ENCODE results near the gene NUDT8. TPM values are rescaled to one million over a fixed set of nuclear protein-coding genes. Genes with fewer than 3 reads are reported as not detected.
"Not testable (repeated sequence)": the region's sequence is repeated elsewhere in the genome, so short reads cannot be mapped to it uniquely, and the experiment has no call there.

Gene NUDT8
- total and polyA plus RNA-seq, 2 of the 8 experiments (the other 6 are each of a cell fraction or from before 2014, with no cell fraction given): 7.2 to 8.3 TPM

- TF ChIP-seq RAD21 (IDR thresholded peaks at IDR 0.05 in 1 of 2, conservative IDR thresholded peaks at IDR 0.05 in 1 of 2; ENCODE audit: low read depth in 2 of 2, low read length in 2 of 2): no peak
- TF ChIP-seq NRF1 (IDR thresholded peaks at IDR 0.05; ENCODE audit: low read depth, low read length): no peak
These were observed 30.6 kb downstream of the NUDT8 start (continued) for GRCh38 chr11:67599149-67599548.

GRCh38 chr11:67597963-67598362 is 31.8 kb downstream of the NUDT8 start:
- H2BK20ac ChIP-seq (ENCODE audit: low read length); H2BK12ac ChIP-seq (ENCODE audit: low read depth, low read length); H3K56ac ChIP-seq (replicated peaks; ENCODE audit: insufficient read length, low read depth, low read length); H2BK15ac ChIP-seq (ENCODE audit: low read length); H4K20me1 ChIP-seq (replicated peaks in 1 of 2; ENCODE audit: control insufficient read depth in 1 of 2, insufficient read depth in 2 of 2, low read length in 2 of 2); H2BK120ac ChIP-seq (replicated peaks; ENCODE audit: low read depth, low read length); H4K91ac ChIP-seq (replicated peaks; ENCODE audit: insufficient read length, low read length); H3K79me2 ChIP-seq (ENCODE audit: control insufficient read depth in 1 of 2, insufficient read depth in 2 of 2, low read length in 2 of 2); H3K4me2 ChIP-seq (ENCODE audit: insufficient read depth in 1 of 2, low read depth in 2 of 2, low read length in 2 of 2); H3K23me2 ChIP-seq (ENCODE audit: low read depth, low read length); H2AK5ac ChIP-seq (ENCODE audit: low read depth, low read length); H3K79me1 ChIP-seq (ENCODE audit: low read depth, low read length); H3K9ac ChIP-seq (replicated peaks in 1 of 4; ENCODE audit: extremely low read depth in 1 of 4, low read depth in 3 of 4, low read length in 3 of 4); DNase-seq (ENCODE audit: low read depth in 1 of 2, low spot score in 2 of 2); H3K4me3 ChIP-seq (ENCODE audit: extremely low read depth in 1 of 4, insufficient read depth in 2 of 4, low read depth in 3 of 4, low read length in 4 of 4); H3K27ac ChIP-seq (ENCODE audit: low read depth, low read length); FAIRE-seq; H2AFZ ChIP-seq (ENCODE audit: low read length); H3K27me3 ChIP-seq (replicated peaks in 1 of 4; ENCODE audit: control insufficient read depth in 3 of 4, extremely low read depth in 1 of 4, insufficient read depth in 3 of 4, low read length in 3 of 4); H2BK5ac ChIP-seq (ENCODE audit: low read depth, low read length); H4K8ac ChIP-seq (ENCODE audit: extremely low read depth, insufficient read depth, low read length); H4K5ac ChIP-seq (ENCODE audit: insufficient read length, low read depth, low read length); H3K4me1 ChIP-seq (replicated peaks in 1 of 4; ENCODE audit: control insufficient read depth in 3 of 4, insufficient read depth in 4 of 4, low read length in 3 of 4); H3K18ac ChIP-seq (ENCODE audit: extremely low read depth, low read length); H3K36me3 ChIP-seq (ENCODE audit: control insufficient read depth in 2 of 4, insufficient read depth in 4 of 4, low read length in 3 of 4); H3K14ac ChIP-seq (ENCODE audit: insufficient read length); H3K4ac ChIP-seq (replicated peaks; ENCODE audit: insufficient read length, low read depth, low read length); H3K23ac ChIP-seq (ENCODE audit: insufficient read length): not testable (repeated sequence)
- WGBS, 2 experiments (ENCODE audit: extremely low coverage in 1 of 2, insufficient coverage in 1 of 2, insufficient read length in 1 of 2, insufficient replicate concordance in 2 of 2, low coverage in 1 of 2, low lambda C conversion rate in 2 of 2, missing lambda C conversion rate in 1 of 2): 94% methylated on average over 20 of the region's 26 CpGs; no CpG with 5 or more reads in 1 of the 2 experiments
- POLR2A ChIA-PET (ENCODE audit: partially characterized antibody): interaction anchor here (1.4 to 2.0 kb wide), 2 partner anchors 17 to 20 kb away, joined by 3 to 5 read pairs; no protein-coding TSS in a partner anchor
- peaks cover 5 to 10% of the 10 kb centered on the region in 2 experiments; a peak in 3 of 4 replicates for H3K9me3 ChIP-seq (ENCODE audit: insufficient read depth in 2 of 2, low read depth in 1 of 2, low read length in 1 of 2)
- CTCF ChIA-PET (ENCODE audit: partially characterized antibody): interaction anchor here (1.4 kb wide), 1 partner anchor 17 kb away, joined by 4 read pairs; no protein-coding TSS in a partner anchor
